Measurements from ENCODE around the gene SNAPC2.
A peak's percentile ranks its signal among the peaks of the same experiment; 100 is the strongest.

Gene SNAPC2

GRCh38 chr19:7968796-7969554 is 48.8 kb downstream of the SNAPC2 start:
- no peak for DNase-seq (ENCODE audit: low spot score)

GRCh38 chr19:7969555-7969939 is 49.4 kb downstream of the SNAPC2 start:
- no peak for DNase-seq (ENCODE audit: low spot score)

GRCh38 chr19:7970716-7971448 is 50.7 kb downstream of the SNAPC2 start:
- DNase-seq (ENCODE audit: low spot score): peak; percentile 51

GRCh38 chr19:7971553-7972520 is 51.7 kb downstream of the SNAPC2 start:
- DNase-seq (ENCODE audit: low spot score): no peak
